Neuronal stem cell (in vitro differentiated cells): Measurements from ENCODE around the gene PRSS53.
A peak's percentile ranks its signal among the peaks of the same experiment; 100 is the strongest.

ENCODE experiments used
- DNase-seq: peaks from one replicate; pipeline ENCODE4 v3.0.0-alpha.2; 2013; ENCODE audit warnings: low spot score
- H2AFZ ChIP-seq: one replicate; pipeline ENCODE4 v1.6.1; 2013; ENCODE audit warnings: mild to moderate bottlenecking, low read length, inconsistent platforms
- H2AK5ac ChIP-seq: 2 replicates; pipeline ENCODE4 v1.6.1; 2013; ENCODE audit warnings: low read depth, mild to moderate bottlenecking, inconsistent platforms, low read length, moderate library complexity, mixed read lengths
- H2BK120ac ChIP-seq: 2 replicates; pipeline ENCODE4 v1.6.1; 2013; ENCODE audit warnings: low read depth, mild to moderate bottlenecking, inconsistent platforms, low read length, moderate library complexity, mixed read lengths
- H2BK12ac ChIP-seq: one replicate; pipeline ENCODE4 v1.6.1; 2013; ENCODE audit warnings: low read length, inconsistent platforms
- H2BK15ac ChIP-seq: 2 replicates; pipeline ENCODE4 v1.6.1; 2013; ENCODE audit warnings: mild to moderate bottlenecking, low read length, inconsistent platforms, mixed read lengths
- H2BK5ac ChIP-seq: one replicate; pipeline ENCODE4 v1.6.1; 2013; ENCODE audit warnings: inconsistent platforms, mild to moderate bottlenecking, low read length, moderate library complexity
- H3K14ac ChIP-seq: one replicate; pipeline ENCODE4 v1.6.1; 2013; ENCODE audit warnings: low read length, inconsistent platforms
- H3K18ac ChIP-seq: 2 replicates; pipeline ENCODE4 v1.6.1; 2013; ENCODE audit warnings: low read length, inconsistent platforms
- H3K23ac ChIP-seq: 2 replicates; pipeline ENCODE4 v1.6.1; 2013; ENCODE audit warnings: low read depth, mild to moderate bottlenecking, mixed read lengths, low read length, inconsistent platforms; ENCODE audit not compliant: poor library complexity
- H3K27ac ChIP-seq: replicated peaks from 3 replicates; pipeline ENCODE4 v1.5.1; 2013; ENCODE audit warnings: low read length, inconsistent platforms
- H3K27me3 ChIP-seq, 3 experiments: 2 replicates each; pipeline ENCODE4 v1.6.1; 2013; ENCODE audit warnings: low read length in 3 of 3, mild to moderate bottlenecking in 2 of 3, inconsistent platforms in 1 of 3, low read depth in 1 of 3, mixed read lengths in 1 of 3, moderate library complexity in 1 of 3; ENCODE audit not compliant: control insufficient read depth in 3 of 3, insufficient read depth in 3 of 3
- H3K36me3 ChIP-seq, 2 donors: replicated peaks in 1 of 2; 2 replicates each; pipeline ENCODE4 v1.6.1; 2013; ENCODE audit warnings: low read length in 2 of 2; ENCODE audit not compliant: control insufficient read depth in 2 of 2, insufficient read depth in 2 of 2
- H3K4ac ChIP-seq: 2 replicates; pipeline ENCODE4 v1.6.1; 2013; ENCODE audit warnings: inconsistent platforms, mild to moderate bottlenecking, low read length, moderate library complexity
- H3K4me1 ChIP-seq, 2 donors: 1 replicate in 1 of 2; 2 replicates in 1 of 2; pipeline ENCODE4 v1.6.1; 2013; ENCODE audit warnings: low read length in 2 of 2, low read depth in 1 of 2; ENCODE audit not compliant: control insufficient read depth in 2 of 2, insufficient read depth in 1 of 2
- H3K4me2 ChIP-seq: one replicate; pipeline ENCODE4 v1.6.1; 2013; ENCODE audit warnings: mild to moderate bottlenecking, low read length, inconsistent platforms; ENCODE audit not compliant: insufficient read depth, poor library complexity, severe bottlenecking
- H3K4me3 ChIP-seq, 2 donors: 2 replicates each; pipeline ENCODE4 v1.5.1; 2013; ENCODE audit warnings: low read length in 2 of 2, mild to moderate bottlenecking in 2 of 2, inconsistent platforms in 1 of 2, moderate library complexity in 1 of 2
- H3K79me1 ChIP-seq: one replicate; pipeline ENCODE4 v1.6.1; 2013; ENCODE audit warnings: low read depth, mild to moderate bottlenecking, inconsistent platforms, low read length, moderate library complexity
- H3K9ac ChIP-seq: one replicate; pipeline ENCODE4 v1.6.1; 2013; ENCODE audit warnings: mild to moderate bottlenecking, low read depth, low read length, inconsistent platforms; ENCODE audit not compliant: poor library complexity
- H3K9me3 ChIP-seq, 2 donors: replicated peaks in 1 of 2; 2 replicates each; pipeline versions ENCODE3 to v1.6.1; 2013; ENCODE audit warnings: low read length in 2 of 2, mild to moderate bottlenecking in 2 of 2, inconsistent platforms in 1 of 2, low read depth in 1 of 2, mixed read lengths in 1 of 2, moderate library complexity in 1 of 2; ENCODE audit not compliant: control insufficient read depth in 2 of 2, insufficient read depth in 1 of 2
- H4K8ac ChIP-seq: one replicate; pipeline ENCODE4 v1.6.1; 2013; ENCODE audit warnings: low read depth, mild to moderate bottlenecking, inconsistent platforms, low read length, moderate library complexity
- H4K91ac ChIP-seq: one replicate; pipeline ENCODE4 v1.6.1; 2013; ENCODE audit warnings: low read length, low read depth, mild to moderate bottlenecking, inconsistent platforms; ENCODE audit not compliant: poor library complexity
- WGBS, 2 donors: extraction: QIAGEN DNeasy Blood & Tissue Kit; methylation state at CpG; one replicate each; pipeline ENCODE4 v1.1.7; 2013; ENCODE audit warnings: missing lambda C conversion rate in 2 of 2, mixed read lengths in 1 of 2; ENCODE audit not compliant: insufficient read length in 2 of 2, insufficient replicate concordance in 1 of 2; ENCODE audit errors: extremely low coverage in 2 of 2; 5-methylcytosine and 5-hydroxymethylcytosine counted together

Gene PRSS53

GRCh38 chr16:31071861-31072260, 16.9 kb downstream of the PRSS53 start:
- H2BK15ac ChIP-seq = no peak overlapping the region
- H3K9me3 ChIP-seq = no peaks in the 10 kb centered on the region
- no peak overlapping the region for H3K4ac ChIP-seq
- no peak for DNase-seq
- peaks cover 4 to 7% of the 10 kb centered on the region in 2 donors for H3K4me1 ChIP-seq
- peak overlapping the region in 1 of 2 donors; percentile 80 for H3K4me3 ChIP-seq
- H4K8ac ChIP-seq = no peak overlapping the region
- H3K79me1 ChIP-seq = peaks cover 7% of the 10 kb centered on the region
- no peak overlapping the region for H2BK120ac ChIP-seq
- H3K23ac ChIP-seq = no peak overlapping the region
- no CpG with 5 or more reads among the region's 4 CpGs for WGBS, 2 donors
- peaks cover 7 to 20% of the 10 kb centered on the region in 2 donors for H3K36me3 ChIP-seq
- no peak overlapping the region for H3K18ac ChIP-seq
- H2BK12ac ChIP-seq = no peak overlapping the region
- H3K4me2 ChIP-seq = peak overlapping the region; percentile 92
- no peak overlapping the region for H2BK5ac ChIP-seq
- no peak overlapping the region for H3K9ac ChIP-seq
- H2AK5ac ChIP-seq = no peak overlapping the region
- no peaks in the 10 kb centered on the region for H3K27me3 ChIP-seq
- no peak overlapping the region for H4K91ac ChIP-seq
- H3K27ac ChIP-seq = no peak overlapping the region
- H3K14ac ChIP-seq = no peak overlapping the region
- no peak overlapping the region for H2AFZ ChIP-seq

- Histone ChIP-seq H4K8ac (no peak overlapping the region), H2BK12ac (no peak overlapping the region), H3K36me3 (peaks cover 10 to 31% of the 10 kb centered on the region in 2 donors), H3K4me2 (no peak overlapping the region), H2BK5ac (no peak overlapping the region), H3K4me1 (peaks cover 4 to 6% of the 10 kb centered on the region in 2 donors), H3K23ac (no peak overlapping the region), H3K27ac (no peak overlapping the region), H2BK120ac (no peak overlapping the region), H2AK5ac (no peak overlapping the region), H3K18ac (no peak overlapping the region), H2BK15ac (no peak overlapping the region), H3K9ac (no peak overlapping the region), H3K4ac (no peak overlapping the region), H3K79me1 (peaks cover 13% of the 10 kb centered on the region), H2AFZ (no peak overlapping the region), H4K91ac (no peak overlapping the region), H3K9me3 (no peaks in the 10 kb centered on the region), H3K27me3 (no peaks in the 10 kb centered on the region), H3K4me3 (no peak overlapping the region), H3K14ac (no peak overlapping the region)
- WGBS, 2 donors = no CpG with 5 or more reads among the region's 3 CpGs
- no peak for DNase-seq
Observed at GRCh38 chr16:31067342-31067741, 21.4 kb downstream of the PRSS53 start.

- WGBS, 2 donors = no CpG with 5 or more reads among the region's 4 CpGs
- no peak overlapping the region for H3K4me3 ChIP-seq
- no peaks in the 10 kb centered on the region for H3K9me3 ChIP-seq
- no peak for DNase-seq
- no peak overlapping the region for H3K4ac ChIP-seq
- no peaks in the 10 kb centered on the region for H3K27me3 ChIP-seq
- no peak overlapping the region for H2AK5ac ChIP-seq
- H3K4me1 ChIP-seq = peaks cover 0 to 3% of the 10 kb centered on the region in 2 donors
- H4K91ac ChIP-seq = no peak overlapping the region
- H3K4me2 ChIP-seq = no peak overlapping the region
- H2BK120ac ChIP-seq = no peak overlapping the region
- no peak overlapping the region for H3K9ac ChIP-seq
- H3K14ac ChIP-seq = no peak overlapping the region
- no peak overlapping the region for H3K27ac ChIP-seq
- H2AFZ ChIP-seq = no peak overlapping the region
- no peak overlapping the region for H4K8ac ChIP-seq
- peaks cover 26 to 54% of the 10 kb centered on the region in 2 donors for H3K36me3 ChIP-seq
- H3K23ac ChIP-seq = no peak overlapping the region
- no peak overlapping the region for H3K18ac ChIP-seq
- H2BK15ac ChIP-seq = no peak overlapping the region
- H2BK12ac ChIP-seq = no peak overlapping the region
- H3K79me1 ChIP-seq = peaks cover 13% of the 10 kb centered on the region
- no peak overlapping the region for H2BK5ac ChIP-seq
Observed at GRCh38 chr16:31064882-31065461, 23.8 kb downstream of the PRSS53 start.

- no CpG with 5 or more reads among the region's 56 CpGs for WGBS, 2 donors
- Histone ChIP-seq H3K36me3 (peaks cover 26 to 60% of the 10 kb centered on the region in 2 donors), H2BK12ac (no peak overlapping the region), H3K14ac (no peak overlapping the region), H4K91ac (no peak overlapping the region), H3K4me2 (no peak overlapping the region), H3K9ac (no peak overlapping the region), H2BK15ac (no peak overlapping the region), H3K27ac (no peak overlapping the region), H4K8ac (peak overlapping the region; percentile 82), H3K79me1 (peaks cover 13% of the 10 kb centered on the region), H3K18ac (no peak overlapping the region), H2BK120ac (no peak overlapping the region), H3K4me1 (peaks cover 0 to 3% of the 10 kb centered on the region in 2 donors), H3K4ac (peak overlapping the region; percentile 11), H3K23ac (peak overlapping the region; percentile 73), H2BK5ac (peak overlapping the region; percentile 75), H3K4me3 (peak overlapping the region in 1 of 2 donors; percentile 39), H3K9me3 (no peaks in the 10 kb centered on the region), H2AFZ (no peak overlapping the region), H2AK5ac (no peak overlapping the region), H3K27me3 (no peaks in the 10 kb centered on the region)
- no peak for DNase-seq
Observed at GRCh38 chr16:31063843-31064611, 24.7 kb downstream of the PRSS53 start.
